ENCODE measurements around the gene CAMKMT.

DNA sequence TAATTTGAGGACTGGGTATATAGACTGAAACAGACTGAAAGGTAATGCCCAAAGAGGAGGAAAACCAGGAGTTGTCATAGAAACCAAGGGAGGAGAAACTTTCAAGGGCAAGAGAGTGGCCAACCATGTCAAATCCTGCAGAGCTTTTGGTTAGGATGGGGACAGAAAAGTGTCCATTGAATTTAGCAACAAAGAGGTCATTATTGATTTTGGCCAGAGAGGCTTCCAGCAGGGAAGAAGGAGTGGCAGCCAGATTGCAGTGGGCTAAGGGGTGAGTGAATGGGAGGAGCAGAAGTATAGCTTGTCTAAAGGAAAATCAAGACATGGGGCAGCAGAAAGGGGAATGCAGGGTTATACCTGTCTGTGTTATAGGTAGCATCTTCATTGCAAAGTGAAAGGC lies 194.0 kb downstream of the CAMKMT start:
- TF ChIP-seq CTCF (conservative IDR thresholded peaks at IDR 0.05; ENCODE audit: low read depth, low read length) (no peak), EZH2phosphoT487 (IDR thresholded peaks at IDR 0.05; ENCODE audit: borderline replicate concordance, low read length) (no peak)

All from PC-3 (cell line).